ENCODE measurements around the gene ZNF865. TPM values are rescaled to one million over a fixed set of nuclear protein-coding genes. Genes with fewer than 3 reads are reported as not detected.
"Not testable (repeated sequence)": the region's sequence is repeated elsewhere in the genome, so short reads cannot be mapped to it uniquely, and the experiment has no call there.

Gene ZNF865
- total and polyA plus RNA-seq, 7 experiments from 2014 or later: 0.06 to 22.7 (median 15.2) TPM

GRCh38 chr19:55580628-55581144 is 24.8 kb upstream of the ZNF865 start, which contains the start of gene ZNF579:
TSS of gene ZNF579 (minus strand) at chr19:55580848. CDS start at chr19:55579639, 1,209 bp downstream.
- peaks cover 0 to 15% (median 9%) of the 10 kb centered on the region in 5 donors for H3K36me3 Mint-ChIP-seq
- Histone ChIP-seq H3K4me3 (ENCODE audit: low read length) (peak within 1 kb of the TSS; percentile 82), H3K27ac (ENCODE audit: low read depth, low read length) (peak within 1 kb of the TSS; percentile 87), H3K4me1 (ENCODE audit: control insufficient read depth in 2 of 2, insufficient read depth in 2 of 2, low read length in 2 of 2) (peaks cover 8 to 16% of the 10 kb centered on the region in 2 donors), H3K36me3 (ENCODE audit: control insufficient read depth in 2 of 3, insufficient read depth in 3 of 3, low read length in 3 of 3) (peaks cover 0 to 11% (median 0%) of the 10 kb centered on the region in 3 experiments), H3K27me3 (ENCODE audit: control insufficient read depth in 2 of 2, insufficient read depth in 2 of 2, low read length in 2 of 2) (no peaks in the 10 kb centered on the region), H3K9me3 (ENCODE audit: control insufficient read depth in 2 of 3, low read length in 3 of 3) (peaks cover 0 to 3% (median 0%) of the 10 kb centered on the region in 3 experiments)
- ATAC-seq (peak; percentile 86), DNase-seq (peak in 8 of 9 donors; percentile 50 to 82 (median 64))
- peak within 1 kb of the TSS; percentile 76 to 96 (median 88) for H3K27ac Mint-ChIP-seq
- H3K27me3 Mint-ChIP-seq: peaks cover 0 to 16% (median 0%) of the 10 kb centered on the region in 5 donors
- intact Hi-C loops (cut with micrococcal nuclease): loop anchor here (1.0 to 10.0 kb wide), 7 partner anchors 19 to 196 kb away; partner anchors contain the start of genes FIZ1 (in 2 of the 2), ZNF865 (in 2 of the 2), EPN1 (in 1 of the 2) and RPL28 (in 1 of the 2)
- ChIA-PET POLR2A (interaction anchor here (0.6 to 2.7 kb wide), 6 partner anchors 18 to 504 kb away, joined by 3 to 20 read pairs (median 7); partner anchors contain the start of genes FIZ1, U2AF2 and ZNF524), CTCF (interaction anchor here (0.6 to 2.0 kb wide), 2 partner anchors 16 to 25 kb away, joined by 3 to 5 read pairs; partner anchors contain the start of gene ZNF865)
- H3K4me3 Mint-ChIP-seq: peak within 1 kb of the TSS; percentile 85 to 92 (median 88)
- peaks cover 21 to 35% (median 29%) of the 10 kb centered on the region in 7 donors for H3K4me1 Mint-ChIP-seq
- peaks cover 0 to 8% (median 3%) of the 10 kb centered on the region in 11 donors for H3K9me3 Mint-ChIP-seq

- POLR2A ChIA-PET: interaction anchor here (1.0 to 2.7 kb wide), 7 partner anchors 18 to 73 kb away, joined by 3 to 20 read pairs (median 5); partner anchors contain the start of genes FIZ1, U2AF2, ZNF524 and ZNF865
- H3K27ac ChIP-seq (ENCODE audit: low read depth, low read length): peak overlapping the region; percentile 87
- ATAC-seq (no peak), DNase-seq (no peak)
- H3K27me3 Mint-ChIP-seq: peaks cover 0 to 21% (median 0%) of the 10 kb centered on the region in 5 donors
- H3K9me3 Mint-ChIP-seq: peaks cover 0 to 8% (median 3%) of the 10 kb centered on the region in 11 donors
- no peaks in the 10 kb centered on the region for H3K27me3 ChIP-seq (ENCODE audit: control insufficient read depth in 2 of 2, insufficient read depth in 2 of 2, low read length in 2 of 2)
- peaks cover 26 to 41% (median 35%) of the 10 kb centered on the region in 7 donors for H3K4me1 Mint-ChIP-seq
- H3K4me3 ChIP-seq (ENCODE audit: low read length): peak overlapping the region; percentile 82
- peak overlapping the region; percentile 68 to 92 (median 88) for H3K4me3 Mint-ChIP-seq
- CTCF ChIA-PET: interaction anchor here (0.6 to 2.0 kb wide), 3 partner anchors 16 to 46 kb away, joined by 3 to 5 read pairs (median 3); partner anchors contain the start of gene ZNF865
- H3K36me3 ChIP-seq (ENCODE audit: control insufficient read depth in 2 of 3, insufficient read depth in 3 of 3, low read length in 3 of 3): peaks cover 0 to 11% (median 0%) of the 10 kb centered on the region in 3 experiments
- peaks cover 0 to 15% (median 8%) of the 10 kb centered on the region in 5 donors for H3K36me3 Mint-ChIP-seq
- peaks cover 13 to 16% of the 10 kb centered on the region in 2 donors for H3K4me1 ChIP-seq (ENCODE audit: control insufficient read depth in 2 of 2, insufficient read depth in 2 of 2, low read length in 2 of 2)
- H3K27ac Mint-ChIP-seq: peak overlapping the region; percentile 71 to 91 (median 80)
- H3K9me3 ChIP-seq (ENCODE audit: control insufficient read depth in 2 of 3, low read length in 3 of 3): peaks cover 0 to 3% (median 0%) of the 10 kb centered on the region in 3 experiments
- intact Hi-C loops (cut with micrococcal nuclease): loop anchor here (2.0 to 10.0 kb wide), 4 partner anchors 44 to 196 kb away; partner anchors contain the start of genes RPL28 (in 1 of the 2), TMEM238 (in 1 of the 2), ZNF581 (in 1 of the 2) and ZNF784 (in 1 of the 2)
Observed at GRCh38 chr19:55581145-55581822, 24.2 kb upstream of the ZNF865 start.

- DNase-seq: no peak
- H3K27me3 ChIP-seq (ENCODE audit: control insufficient read depth in 2 of 2, insufficient read depth in 2 of 2, low read length in 2 of 2): no peaks in the 10 kb centered on the region
- peaks cover 0 to 13% (median 6%) of the 10 kb centered on the region in 5 donors for H3K36me3 Mint-ChIP-seq
- peak overlapping the region in 7 of 9 donors; percentile 72 to 88 (median 80) for H3K27ac Mint-ChIP-seq
- H3K27me3 Mint-ChIP-seq: peaks cover 0 to 26% (median 0%) of the 10 kb centered on the region in 5 donors
- ChIA-PET CTCF (interaction anchor here (1.0 to 2.0 kb wide), 2 partner anchors 24 to 45 kb away, joined by 3 to 5 read pairs; partner anchors contain the start of gene ZNF865), POLR2A (interaction anchor here (1.1 to 2.7 kb wide), 6 partner anchors 17 to 73 kb away, joined by 3 to 20 read pairs (median 7); partner anchors contain the start of genes FIZ1, U2AF2, ZNF524 and ZNF865)
- peaks cover 0 to 3% (median 0%) of the 10 kb centered on the region in 3 experiments for H3K9me3 ChIP-seq (ENCODE audit: control insufficient read depth in 2 of 3, low read length in 3 of 3)
- ATAC-seq: no peak
- H3K4me1 Mint-ChIP-seq: peaks cover 26 to 45% (median 40%) of the 10 kb centered on the region in 7 donors
- H3K36me3 ChIP-seq (ENCODE audit: control insufficient read depth in 2 of 3, insufficient read depth in 3 of 3, low read length in 3 of 3): peaks cover 0 to 11% (median 0%) of the 10 kb centered on the region in 3 experiments
- H3K4me3 ChIP-seq (ENCODE audit: low read length): no peak overlapping the region
- H3K9me3 Mint-ChIP-seq: peaks cover 0 to 6% (median 3%) of the 10 kb centered on the region in 11 donors
- peak overlapping the region; percentile 87 for H3K27ac ChIP-seq (ENCODE audit: low read depth, low read length)
- intact Hi-C loops (cut with micrococcal nuclease): loop anchor here (2.0 to 10.0 kb wide), 4 partner anchors 43 to 197 kb away; partner anchors contain the start of genes RPL28 (in 1 of the 2), TMEM238 (in 1 of the 2), ZNF581 (in 1 of the 2) and ZNF784 (in 1 of the 2)
- peaks cover 16 to 18% of the 10 kb centered on the region in 2 donors for H3K4me1 ChIP-seq (ENCODE audit: control insufficient read depth in 2 of 2, insufficient read depth in 2 of 2, low read length in 2 of 2)
- peak overlapping the region in 8 of 10 donors; percentile 4 to 91 (median 70) for H3K4me3 Mint-ChIP-seq
Observed at GRCh38 chr19:55581823-55582223, 23.6 kb upstream of the ZNF865 start.

GRCh38 chr19:55582284-55582683 is 23.2 kb upstream of the ZNF865 start:
- DNase-seq; H3K27ac ChIP-seq (ENCODE audit: low read depth, low read length); H3K9me3 ChIP-seq (ENCODE audit: control insufficient read depth in 2 of 3, low read length in 3 of 3); H3K36me3 ChIP-seq (ENCODE audit: control insufficient read depth in 2 of 3, insufficient read depth in 3 of 3, low read length in 3 of 3); ATAC-seq; H3K36me3 Mint-ChIP-seq; CTCF ChIA-PET; H3K27me3 ChIP-seq (ENCODE audit: control insufficient read depth in 2 of 2, insufficient read depth in 2 of 2, low read length in 2 of 2); H3K4me3 ChIP-seq (ENCODE audit: low read length); H3K9me3 Mint-ChIP-seq: not testable (repeated sequence)
- Mint-ChIP-seq H3K4me1 (peaks cover 27 to 47% (median 42%) of the 10 kb centered on the region in 7 donors), H3K4me3 (peak overlapping the region in 6 of 10 donors; percentile 4 to 87 (median 46)), H3K27me3 (peaks cover 0 to 30% (median 0%) of the 10 kb centered on the region in 5 donors), H3K27ac (peak overlapping the region in 3 of 9 donors; percentile 72 to 77 (median 73))
- intact Hi-C loops (cut with micrococcal nuclease): loop anchor here in 1 of 2 donors (10.0 kb wide), 1 partner anchor 197 kb away; the partner anchor contains the start of genes RPL28 and TMEM238
- POLR2A ChIA-PET: interaction anchor here (1.1 to 2.7 kb wide), 6 partner anchors 17 to 51 kb away, joined by 3 to 20 read pairs (median 7); partner anchors contain the start of genes FIZ1, ZNF524 and ZNF865
- H3K4me1 ChIP-seq (ENCODE audit: control insufficient read depth in 2 of 2, insufficient read depth in 2 of 2, low read length in 2 of 2): peaks cover 20 to 23% of the 10 kb centered on the region in 2 donors

- CTCF ChIA-PET: interaction anchor here (0.9 to 1.3 kb wide), 2 partner anchors 49 to 50 kb away, joined by 3 read pairs; no protein-coding TSS in a partner anchor
- peaks cover 26 to 29% of the 10 kb centered on the region in 2 donors for H3K4me1 ChIP-seq (ENCODE audit: control insufficient read depth in 2 of 2, insufficient read depth in 2 of 2, low read length in 2 of 2)
- not testable (repeated sequence) for ATAC-seq; H3K36me3 Mint-ChIP-seq; H3K4me3 ChIP-seq (ENCODE audit: low read length); H3K9me3 ChIP-seq (ENCODE audit: control insufficient read depth in 2 of 3, low read length in 3 of 3); H3K36me3 ChIP-seq (ENCODE audit: control insufficient read depth in 2 of 3, insufficient read depth in 3 of 3, low read length in 3 of 3); DNase-seq; H3K27ac Mint-ChIP-seq; H3K27me3 ChIP-seq (ENCODE audit: control insufficient read depth in 2 of 2, insufficient read depth in 2 of 2, low read length in 2 of 2); H3K9me3 Mint-ChIP-seq; H3K4me3 Mint-ChIP-seq; H3K27ac ChIP-seq (ENCODE audit: low read depth, low read length)
- POLR2A ChIA-PET: interaction anchor here (0.8 to 5.1 kb wide), 3 partner anchors 15 to 43 kb away, joined by 4 to 44 read pairs (median 5); partner anchors contain the start of genes FIZ1 and ZNF524
- intact Hi-C loops (cut with micrococcal nuclease): loop anchor here in 1 of 2 donors (10.0 kb wide), 1 partner anchor 199 kb away; the partner anchor contains the start of genes RPL28 and TMEM238
- peaks cover 0 to 32% (median 0%) of the 10 kb centered on the region in 5 donors for H3K27me3 Mint-ChIP-seq
- H3K4me1 Mint-ChIP-seq: peaks cover 27 to 58% (median 45%) of the 10 kb centered on the region in 7 donors
Observed at GRCh38 chr19:55583897-55584296, 21.6 kb upstream of the ZNF865 start.

All from naive thymus-derived CD4-positive, alpha-beta T cell (primary cell).